Left renal pelvis (tissue), 4 donors: Measurements from ENCODE around the gene SPI1. TPM values are rescaled to one million over a fixed set of nuclear protein-coding genes. Genes with fewer than 3 reads are reported as not detected.
A peak's percentile ranks its signal among the peaks of the same experiment; 100 is the strongest.

Experiments used
- DNase-seq, 4 donors: peaks; one replicate each; pipeline ENCODE4 v3.0.0-alpha.2; 2013; ENCODE audit warnings: low read depth in 4 of 4, low spot score in 3 of 4
- polyA plus RNA-seq, 4 donors: library from polyadenylated mRNA; unstranded; fragments of 120-200 nt; gene quantifications; one replicate each; pipeline ENCODE4 v1.2.1, GENCODE V29; 2013; ENCODE audit not compliant: insufficient read length in 4 of 4

Gene SPI1
- polyA plus RNA-seq, 4 donors: 3.4 to 7.8 (median 4.4) TPM

- no peak for DNase-seq
Observed at GRCh38 chr11:47389577-47390421, 11.5 kb upstream of the SPI1 start.

- DNase-seq: no peak
Observed at GRCh38 chr11:47388697-47389576, 10.6 kb upstream of the SPI1 start.

GRCh38 chr11:47387944-47388696, 9.8 kb upstream of the SPI1 start:
- no peak for DNase-seq

GRCh38 chr11:47384498-47384897, 6.2 kb upstream of the SPI1 start:
- no peak for DNase-seq

GRCh38 chr11:47383071-47383470, 4.7 kb upstream of the SPI1 start:
- DNase-seq: no peak

GRCh38 chr11:47380078-47380477, 1.7 kb upstream of the SPI1 start:
- DNase-seq: no peak

GRCh38 chr11:47379317-47379716, 970 bp upstream of the SPI1 start:
- DNase-seq: no peak

GRCh38 chr11:47378836-47379170, 456 bp upstream of the SPI1 start:
- no peak for DNase-seq

- DNase-seq: no peak
Observed at GRCh38 chr11:47377571-47378009, 757 bp downstream of the SPI1 start.

- no peak for DNase-seq
Observed at GRCh38 chr11:47376525-47377371, 1.6 kb downstream of the SPI1 start.

GRCh38 chr11:47376107-47376524, 2.2 kb downstream of the SPI1 start:
- DNase-seq: no peak

- no peak for DNase-seq
Observed at GRCh38 chr11:47375546-47376085, 2.7 kb downstream of the SPI1 start.

- no peak for DNase-seq
Observed at GRCh38 chr11:47375020-47375419, 3.3 kb downstream of the SPI1 start.

- DNase-seq: no peak
Observed at GRCh38 chr11:47374720-47375019, 3.7 kb downstream of the SPI1 start.

GRCh38 chr11:47373876-47374719, 4.2 kb downstream of the SPI1 start:
- peak in 1 of 4 donors; percentile 51 for DNase-seq

- DNase-seq: no peak
Observed at GRCh38 chr11:47372422-47372821, 5.9 kb downstream of the SPI1 start.

- no peak for DNase-seq
Observed at GRCh38 chr11:47369676-47370075, 8.7 kb downstream of the SPI1 start.

GRCh38 chr11:47366020-47366490, 12.3 kb downstream of the SPI1 start:
- no peak for DNase-seq

GRCh38 chr11:47361419-47361818, 16.9 kb downstream of the SPI1 start:
- DNase-seq: no peak
